AG04449 (cell line): ENCODE measurements around the gene RELN.

Experiments
- CTCF ChIA-PET: fragments of 350-600 bp; formaldehyde crosslinking; extraction: SDS; loops from one replicate; lab custom pipeline; 2021; ENCODE audit warnings: antibody characterized with exemption; lab: Yijun Ruan, JAX
- POLR2A ChIA-PET: fragments of 400-600, 350-600 bp; formaldehyde crosslinking; extraction: SDS; loops from one replicate; lab custom pipeline; 2020; ENCODE audit warnings: antibody characterized with exemption, inconsistent platforms; lab: Yijun Ruan, JAX
- DNase-seq: peaks from one replicate; pipeline ENCODE4 v3.0.0-alpha.2; 2010; ENCODE audit warnings: low read depth, low spot score
- H3K4me3 ChIP-seq: 2 replicates; pipeline ENCODE4 v1.5.1; 2011; ENCODE audit warnings: low read depth, mild to moderate bottlenecking, control low read depth, low read length
- TF ChIP-seq, protein P1 (sequence below): IDR thresholded peaks from one replicate; pipeline ENCODE4 v1.5.1; 2011; ENCODE audit warnings: mild to moderate bottlenecking, moderate library complexity, low read length, control low read depth, inconsistent platforms; ENCODE audit not compliant: insufficient read depth; ENCODE audit errors: missing control alignments

The RELN gene

DNA sequence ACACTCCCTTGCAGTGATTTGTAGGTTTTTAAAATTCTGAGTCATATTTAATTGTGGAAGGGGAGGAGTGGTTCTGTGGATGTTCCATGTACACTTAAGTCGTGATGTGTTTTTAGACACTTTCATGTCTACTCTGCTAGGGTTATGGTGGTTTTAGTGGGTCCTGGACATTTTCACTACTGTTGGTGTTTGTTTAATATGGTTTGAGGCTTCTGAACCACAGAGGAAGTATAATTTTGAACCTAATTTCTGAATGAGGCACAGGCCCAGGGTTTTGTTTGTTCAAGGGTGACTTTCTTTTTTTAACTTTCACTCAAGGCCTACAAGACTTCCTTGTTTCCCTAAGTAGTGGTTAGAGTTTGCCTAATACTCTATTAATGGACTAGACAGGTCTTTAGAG is 556.7 kb downstream of the RELN start:
- no peak for DNase-seq
- POLR2A ChIA-PET, result no interaction called here
- TF ChIP-seq, protein P1, sequence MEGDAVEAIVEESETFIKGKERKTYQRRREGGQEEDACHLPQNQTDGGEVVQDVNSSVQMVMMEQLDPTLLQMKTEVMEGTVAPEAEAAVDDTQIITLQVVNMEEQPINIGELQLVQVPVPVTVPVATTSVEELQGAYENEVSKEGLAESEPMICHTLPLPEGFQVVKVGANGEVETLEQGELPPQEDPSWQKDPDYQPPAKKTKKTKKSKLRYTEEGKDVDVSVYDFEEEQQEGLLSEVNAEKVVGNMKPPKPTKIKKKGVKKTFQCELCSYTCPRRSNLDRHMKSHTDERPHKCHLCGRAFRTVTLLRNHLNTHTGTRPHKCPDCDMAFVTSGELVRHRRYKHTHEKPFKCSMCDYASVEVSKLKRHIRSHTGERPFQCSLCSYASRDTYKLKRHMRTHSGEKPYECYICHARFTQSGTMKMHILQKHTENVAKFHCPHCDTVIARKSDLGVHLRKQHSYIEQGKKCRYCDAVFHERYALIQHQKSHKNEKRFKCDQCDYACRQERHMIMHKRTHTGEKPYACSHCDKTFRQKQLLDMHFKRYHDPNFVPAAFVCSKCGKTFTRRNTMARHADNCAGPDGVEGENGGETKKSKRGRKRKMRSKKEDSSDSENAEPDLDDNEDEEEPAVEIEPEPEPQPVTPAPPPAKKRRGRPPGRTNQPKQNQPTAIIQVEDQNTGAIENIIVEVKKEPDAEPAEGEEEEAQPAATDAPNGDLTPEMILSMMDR, result no peak
- CTCF ChIA-PET, result no interaction called here
- no peak overlapping the region for H3K4me3 ChIP-seq

DNA sequence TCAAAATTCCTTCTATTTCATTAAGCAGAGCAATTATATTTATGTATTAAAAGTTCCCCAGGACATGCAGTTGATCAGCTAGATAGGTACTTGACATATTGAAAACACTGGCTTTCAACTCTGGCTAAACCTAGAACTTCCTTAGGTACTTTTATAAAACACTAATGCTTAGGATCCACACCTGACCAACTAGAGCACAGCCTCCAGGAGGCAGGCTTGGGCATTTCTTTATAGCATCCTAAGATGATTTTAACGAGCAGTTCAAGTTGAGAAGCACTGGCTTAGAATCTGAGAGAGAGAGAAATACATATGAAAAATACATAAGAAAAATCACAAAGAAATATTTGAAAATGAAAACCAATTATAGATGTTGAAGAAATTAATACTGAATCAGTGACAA is 564.3 kb downstream of the RELN start:
- no peak overlapping the region for H3K4me3 ChIP-seq
- TF ChIP-seq, protein P1, result no peak
- ChIA-PET POLR2A (no interaction called here), CTCF (interaction anchor here (1.3 kb wide), 1 partner anchor 20 kb away, joined by 3 read pairs; no protein-coding TSS in a partner anchor)
- no peak for DNase-seq

DNA sequence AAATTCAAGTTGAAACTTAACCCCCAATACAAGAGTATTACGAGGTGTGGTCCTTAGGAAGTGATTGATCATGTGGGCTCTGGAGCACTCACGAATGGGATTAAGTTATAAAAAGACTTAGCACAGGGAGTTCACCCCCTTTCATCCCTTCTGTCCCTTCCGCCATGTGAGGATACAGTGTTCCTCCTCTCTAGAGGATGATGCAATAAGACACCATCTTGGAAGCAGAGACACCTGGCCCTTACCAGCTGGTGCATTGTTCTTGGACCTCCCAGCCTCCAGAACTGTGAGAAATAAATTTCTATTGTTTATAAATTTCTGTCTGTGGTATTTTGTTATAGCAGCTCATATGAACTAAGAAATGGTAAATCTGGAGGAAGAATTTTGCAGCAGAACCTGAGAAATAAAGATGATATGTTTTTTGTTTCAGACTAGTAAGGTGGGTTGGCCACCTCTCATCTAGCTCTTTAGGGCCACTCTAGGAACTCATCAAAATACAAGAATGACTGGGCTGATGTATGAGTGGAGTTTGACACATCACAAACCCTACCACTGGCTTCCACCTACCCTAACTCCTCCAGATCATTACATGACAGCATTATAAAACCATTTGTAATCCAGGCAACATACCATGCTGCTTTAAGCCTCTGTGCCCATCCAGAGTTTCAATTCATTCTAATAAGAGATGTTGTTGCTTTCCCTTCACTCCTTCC is 565.8 kb downstream of the RELN start:
- no peak for DNase-seq
- H3K4me3 ChIP-seq, result no peak overlapping the region
- TF ChIP-seq, protein P1, result no peak
- CTCF ChIA-PET, result no interaction called here
- POLR2A ChIA-PET, result no interaction called here
